GM20431 (cell line): ENCODE results near the gene TMEM121.

Experiments
- in situ Hi-C: fragments of 300-500 bp; cut with MseI, MboI; formaldehyde crosslinking; loops from one replicate; pipeline ENCODE4 v1.15.0; 2020; ENCODE audit warnings: low sequenced_read_pairs; ENCODE audit not compliant: unreplicated experiment

TMEM121 gene

DNA sequence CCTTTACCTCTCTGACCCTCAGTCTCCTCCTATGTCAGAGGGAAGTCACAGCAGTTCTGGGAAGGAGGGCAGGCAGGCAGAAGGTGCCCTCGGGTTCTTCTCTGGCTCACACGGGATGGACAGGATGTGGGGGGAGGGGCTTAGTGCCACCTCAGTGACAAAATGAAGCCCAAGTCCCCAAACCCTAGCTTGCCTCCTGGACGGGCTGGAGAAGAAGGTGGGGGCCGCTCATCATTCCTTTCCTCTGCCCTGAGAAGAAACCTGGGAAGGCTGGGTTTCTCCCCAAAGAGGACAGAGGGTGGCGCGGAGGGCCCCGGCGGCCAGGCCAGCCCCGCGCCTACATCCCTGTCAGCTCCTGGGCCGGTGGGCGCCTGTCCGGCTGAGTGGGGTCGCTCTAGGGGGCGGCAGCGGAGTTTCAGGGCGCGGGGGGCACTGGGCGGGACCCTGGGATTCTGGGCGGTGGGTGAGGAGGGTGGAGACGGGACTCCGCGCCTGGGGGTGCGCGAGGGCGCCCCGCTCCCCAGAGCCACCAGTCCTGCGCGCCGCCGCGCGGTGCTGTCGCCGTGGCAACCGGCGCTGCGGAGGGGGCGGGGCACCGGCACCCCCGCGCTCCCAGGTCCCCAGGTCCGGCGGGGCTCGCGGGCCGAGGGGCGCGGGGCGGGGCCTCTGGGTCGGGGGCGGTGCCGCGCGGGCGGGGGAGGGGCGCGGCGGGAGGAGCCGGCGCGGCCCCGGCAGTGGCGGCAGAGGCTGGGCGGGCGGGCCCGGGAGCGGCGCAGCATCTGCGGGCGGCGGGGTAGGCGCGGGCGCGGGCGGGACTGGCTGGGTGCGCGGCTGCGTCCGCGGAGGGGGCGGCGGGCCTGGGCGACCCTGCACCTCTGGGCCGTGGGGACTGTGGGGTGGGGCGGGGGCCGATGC, at the start of gene TMEM121:
TMEM121 (plus strand) TSS at position 723 of the 915 bp plus-strand sequence. CDS start 2,252 bp downstream, outside the sequence.
- in situ Hi-C loops: loop anchor here (25.0 kb wide), 3 partner anchors 136 to 611 kb away; no protein-coding TSS in a partner anchor

DNA sequence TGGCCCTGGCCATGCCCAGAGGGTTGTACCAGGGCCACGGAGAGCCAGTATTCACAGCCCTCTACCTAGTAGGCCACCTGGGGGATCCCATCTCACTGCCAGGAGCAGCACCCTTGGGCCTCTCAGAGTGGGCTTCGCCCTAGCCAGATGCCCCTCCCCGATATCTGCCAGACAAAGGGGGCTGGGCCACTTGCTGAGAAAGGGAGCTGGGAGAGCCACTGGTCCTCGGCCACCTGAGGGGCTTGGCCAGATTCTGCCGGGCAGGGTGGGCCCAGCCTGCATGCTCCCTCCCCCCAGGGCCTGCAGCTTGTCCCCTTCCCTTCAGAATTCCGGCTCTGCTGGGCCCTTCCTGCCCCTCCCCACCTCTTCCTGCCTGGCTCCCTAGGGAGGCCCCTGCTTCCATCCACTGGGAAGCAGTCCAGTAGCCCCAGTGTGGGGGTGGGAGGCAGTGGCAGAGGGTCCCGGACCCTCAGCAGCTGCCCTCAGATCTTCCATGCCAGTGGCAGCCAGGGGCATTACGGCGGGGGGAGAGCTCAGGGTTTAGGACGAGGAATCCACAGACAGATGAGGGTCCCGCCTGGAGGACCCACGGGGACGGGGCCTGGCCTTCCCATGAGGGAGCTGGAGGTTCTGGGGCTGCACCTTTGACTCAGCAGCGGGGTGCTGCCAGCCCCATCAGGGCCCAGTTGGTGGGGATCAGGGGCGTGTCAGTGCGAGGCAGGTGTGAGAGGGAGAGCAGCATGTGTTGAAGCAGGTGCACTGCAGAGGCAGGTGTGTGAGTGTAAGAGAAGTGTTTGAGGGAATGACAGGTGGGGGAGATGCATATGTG, 49.3 kb upstream of the TMEM121 start:
- in situ Hi-C loops: no loop called here

DNA sequence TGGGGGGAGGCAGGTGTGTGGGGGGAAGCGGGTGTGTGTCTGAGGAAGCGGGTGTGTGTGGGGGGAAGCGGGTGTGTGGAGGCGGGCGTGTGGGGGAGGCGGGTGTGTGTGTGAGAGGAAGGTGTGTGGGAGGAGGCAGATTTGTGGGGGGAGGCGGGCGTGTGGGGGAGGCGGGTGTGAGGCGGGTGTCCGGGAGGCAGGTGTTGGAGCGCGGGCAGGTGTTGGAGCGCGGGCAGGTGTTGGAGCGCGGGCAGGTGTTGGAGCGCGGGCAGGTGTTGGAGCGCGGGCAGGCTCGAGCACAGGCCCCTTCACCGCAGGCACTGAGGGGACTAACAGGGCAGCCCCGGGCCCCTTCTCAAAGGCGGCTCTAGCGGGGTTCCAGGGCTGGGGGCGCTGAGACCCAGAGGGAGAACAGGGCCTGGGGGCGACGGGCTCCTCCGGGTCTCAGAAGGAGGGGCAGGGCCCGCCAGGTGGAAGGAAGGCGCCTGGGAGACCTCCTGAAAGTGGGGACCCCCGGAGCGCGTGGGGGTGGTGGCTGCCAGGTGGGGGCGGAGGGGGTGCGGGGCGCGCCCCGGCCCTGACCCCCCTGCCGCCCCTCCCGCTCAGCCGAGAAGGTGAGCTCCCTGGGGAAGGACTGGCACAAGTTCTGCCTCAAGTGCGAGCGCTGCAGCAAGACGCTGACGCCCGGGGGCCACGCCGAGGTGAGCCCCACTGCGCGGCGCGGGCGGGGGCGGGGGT, 48.6 kb upstream of the TMEM121 start:
- in situ Hi-C loops: no loop called here

DNA sequence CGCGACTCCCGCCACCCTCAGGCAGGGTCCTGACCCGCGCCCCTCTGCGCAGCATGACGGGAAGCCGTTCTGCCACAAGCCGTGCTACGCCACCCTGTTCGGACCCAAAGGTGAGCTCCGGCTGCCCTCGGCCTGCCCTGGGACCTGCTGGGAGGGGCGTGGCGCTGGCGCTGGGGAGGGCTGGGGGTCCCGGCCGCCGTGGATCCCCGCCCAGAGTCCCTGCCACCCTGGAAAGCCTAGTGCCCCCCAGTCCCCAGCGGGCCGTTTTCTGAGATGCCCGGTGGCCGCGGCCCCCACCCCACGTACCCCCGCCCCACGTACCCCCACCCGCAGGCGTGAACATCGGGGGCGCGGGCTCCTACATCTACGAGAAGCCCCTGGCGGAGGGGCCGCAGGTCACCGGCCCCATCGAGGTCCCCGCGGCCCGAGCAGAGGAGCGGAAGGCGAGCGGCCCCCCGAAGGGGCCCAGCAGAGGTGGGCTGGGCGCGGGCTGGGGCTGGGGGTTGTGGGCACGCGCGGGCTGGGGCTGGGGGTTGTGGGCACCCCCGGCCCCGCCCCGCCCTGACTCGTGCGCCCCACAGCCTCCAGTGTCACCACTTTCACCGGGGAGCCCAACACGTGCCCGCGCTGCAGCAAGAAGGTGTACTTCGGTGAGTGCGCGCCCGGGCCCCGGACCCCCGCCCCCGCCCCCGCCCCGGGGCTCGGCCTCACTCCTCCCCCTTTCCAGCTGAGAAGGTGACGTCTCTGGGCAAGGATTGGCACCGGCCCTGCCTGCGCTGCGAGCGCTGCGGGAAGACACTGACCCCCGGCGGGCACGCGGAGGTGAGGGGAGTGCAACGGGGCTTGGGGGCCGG, 47.8 kb upstream of the TMEM121 start:
- in situ Hi-C loops: no loop called here

DNA sequence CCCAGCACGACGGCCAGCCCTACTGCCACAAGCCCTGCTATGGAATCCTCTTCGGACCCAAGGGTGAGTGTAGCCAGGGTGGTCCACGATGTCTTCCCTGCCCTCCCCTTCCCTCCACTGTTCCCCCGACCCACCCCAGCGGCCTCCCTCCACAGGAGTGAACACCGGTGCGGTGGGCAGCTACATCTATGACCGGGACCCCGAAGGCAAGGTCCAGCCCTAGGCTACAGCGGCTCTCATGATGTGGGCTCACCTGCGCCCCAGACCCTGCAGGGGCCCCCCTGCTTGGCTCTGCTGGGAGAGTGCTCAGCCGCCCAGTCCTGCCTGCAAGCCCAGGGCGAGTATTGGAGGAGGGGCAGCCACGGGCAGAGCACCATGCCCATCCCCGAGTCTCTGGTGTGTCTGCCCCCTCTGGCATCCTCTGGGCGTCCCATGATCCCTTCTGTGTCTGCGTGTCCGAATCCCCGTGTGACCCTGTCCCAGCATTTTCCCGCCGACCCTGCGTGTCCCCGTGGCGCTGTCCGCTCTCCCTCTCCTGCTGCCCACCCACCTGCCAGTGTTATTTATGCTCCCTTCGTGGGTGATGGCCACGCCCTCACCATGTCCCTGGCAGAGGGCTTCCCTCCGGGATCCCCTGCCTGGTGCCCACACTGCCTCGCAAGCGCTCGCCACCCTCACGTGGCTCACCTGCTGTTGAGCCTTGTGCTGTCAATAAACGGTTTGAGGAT, 46.8 kb upstream of the TMEM121 start:
- in situ Hi-C loops: no loop called here

DNA sequence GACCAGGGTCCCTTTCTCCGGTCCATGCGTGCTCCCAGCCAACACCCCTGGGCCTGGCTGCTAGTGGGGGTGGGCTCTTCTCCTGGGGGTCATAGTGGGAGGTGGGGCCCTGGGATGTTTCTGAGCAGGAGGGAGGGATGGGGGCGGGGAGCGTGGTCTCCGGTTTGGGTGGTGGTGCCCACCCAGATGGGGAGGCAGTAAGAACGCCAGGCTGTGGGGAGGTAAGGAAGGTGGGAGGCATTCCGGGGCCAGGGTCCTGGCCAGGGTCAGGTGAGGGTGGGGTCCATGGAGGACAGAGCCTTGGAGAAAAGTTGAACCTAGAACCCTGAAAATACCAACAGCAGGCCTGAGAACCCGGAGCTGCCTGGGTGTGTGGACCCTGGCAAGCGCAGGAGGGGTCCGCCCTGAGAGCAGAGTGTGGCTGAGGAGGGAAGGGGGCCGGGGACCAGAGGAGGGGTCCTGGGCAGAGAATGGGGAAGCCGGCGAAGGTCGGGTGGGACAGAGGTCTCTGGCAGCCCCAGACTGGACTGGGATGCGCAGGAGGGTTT, 46.1 kb upstream of the TMEM121 start:
- in situ Hi-C loops: no loop called here

DNA sequence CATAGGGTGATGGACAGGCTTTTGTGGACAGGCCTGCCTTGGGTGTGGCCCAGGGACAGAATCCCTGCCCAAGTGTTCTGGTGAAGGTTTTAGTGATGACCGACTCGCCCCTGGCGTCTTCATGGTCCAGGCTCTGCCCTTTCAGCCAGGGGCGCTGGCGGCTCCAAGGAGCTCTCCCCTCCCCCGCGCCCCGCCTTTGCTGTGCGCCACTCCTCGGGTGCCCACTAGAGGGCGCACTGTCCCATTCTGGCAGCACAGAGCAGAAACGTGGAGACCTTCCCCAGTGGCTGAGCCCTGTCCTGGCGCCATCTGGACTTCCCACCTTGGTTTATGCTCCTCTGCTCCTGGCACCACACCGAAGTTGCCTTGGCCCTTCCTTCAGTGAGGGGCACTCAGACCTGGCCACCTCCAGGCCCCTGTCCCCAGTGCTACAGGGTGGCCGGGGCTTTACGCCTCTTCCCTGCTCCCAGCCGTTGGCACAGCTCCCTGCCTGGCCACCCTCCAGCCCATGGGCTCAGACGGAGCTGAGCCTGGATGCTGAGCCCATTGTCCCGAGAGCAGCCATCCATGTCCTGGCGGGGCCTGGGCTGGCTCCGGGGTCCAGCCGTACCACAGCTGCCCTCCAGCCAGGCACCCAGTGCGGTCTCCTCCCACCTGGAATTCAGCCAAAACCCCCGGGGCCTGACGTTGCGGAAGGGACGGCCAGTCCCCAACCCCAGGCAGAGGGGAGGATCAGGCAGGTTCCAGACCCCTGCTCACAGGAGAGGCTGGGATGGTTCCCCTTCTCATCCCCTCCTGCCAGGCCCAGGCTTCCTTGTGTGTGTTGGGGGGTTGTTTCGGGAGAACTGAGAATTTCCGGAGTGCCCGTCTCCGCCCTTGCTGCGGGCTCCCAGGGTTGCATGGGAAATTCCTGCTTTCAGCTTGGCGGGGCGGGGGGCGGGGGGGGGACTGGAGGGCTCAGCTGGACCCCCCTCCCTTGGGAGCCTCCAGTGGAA, 45.3 kb upstream of the TMEM121 start:
- in situ Hi-C loops: no loop called here

DNA sequence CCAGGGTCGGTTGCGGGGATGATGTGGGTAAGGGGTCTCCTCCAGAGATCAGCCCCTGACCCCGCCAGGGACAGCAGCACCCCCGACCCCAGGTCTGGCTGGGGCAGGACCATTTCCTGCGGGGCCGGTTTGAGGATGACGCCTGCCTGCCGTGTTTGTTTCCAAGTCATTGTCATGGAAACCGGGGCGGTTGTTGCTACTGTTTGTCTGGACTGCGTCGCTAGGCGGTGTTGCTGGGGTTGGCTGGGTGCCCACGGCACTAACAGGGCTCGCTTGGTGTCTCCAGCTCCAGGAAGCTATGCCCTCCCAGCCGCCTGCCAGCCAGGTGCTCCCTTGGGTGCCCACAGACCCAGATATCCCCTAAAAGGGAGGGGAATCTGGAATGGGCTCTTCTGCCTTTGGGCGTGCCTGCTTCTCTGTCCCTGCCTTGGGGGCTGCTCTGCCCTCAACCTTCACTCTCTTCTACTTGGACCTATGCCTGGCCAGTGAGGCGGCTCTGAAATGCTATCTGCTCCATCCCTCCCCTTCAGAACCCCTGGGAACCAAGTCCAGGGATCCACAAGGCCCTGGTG, 44.4 kb upstream of the TMEM121 start:
- in situ Hi-C loops: no loop called here

DNA sequence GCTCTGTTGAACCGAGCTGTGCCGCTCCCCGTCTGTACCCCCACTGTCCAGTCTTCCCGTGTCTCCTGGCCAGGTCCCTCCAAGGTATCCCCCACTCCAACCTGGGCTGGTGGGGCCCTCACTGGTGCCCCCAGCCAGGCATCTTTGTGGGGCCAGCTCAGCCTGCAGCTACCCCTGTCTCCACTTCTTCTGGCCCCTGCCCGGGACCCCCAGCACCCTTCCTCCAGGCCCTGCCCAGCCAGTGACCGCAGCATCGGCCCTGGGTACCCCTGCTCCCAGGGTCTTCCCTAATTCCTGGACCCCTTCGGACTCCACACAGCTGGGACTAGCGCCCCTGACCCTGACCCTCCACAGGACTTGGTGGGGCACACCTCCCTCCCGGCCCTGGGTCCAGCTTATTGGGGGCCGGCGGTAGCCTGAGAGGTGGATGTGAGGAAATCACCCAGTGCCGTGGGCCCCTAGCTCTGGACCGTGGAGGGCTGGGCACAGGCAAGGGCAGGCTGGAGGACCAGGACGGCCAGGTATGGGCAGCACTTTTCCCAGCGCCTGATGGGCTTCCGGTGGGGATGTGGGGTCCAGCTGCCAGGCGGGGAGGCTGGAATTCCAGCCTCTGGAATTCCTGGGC, 43.8 kb upstream of the TMEM121 start:
- in situ Hi-C loops: no loop called here

DNA sequence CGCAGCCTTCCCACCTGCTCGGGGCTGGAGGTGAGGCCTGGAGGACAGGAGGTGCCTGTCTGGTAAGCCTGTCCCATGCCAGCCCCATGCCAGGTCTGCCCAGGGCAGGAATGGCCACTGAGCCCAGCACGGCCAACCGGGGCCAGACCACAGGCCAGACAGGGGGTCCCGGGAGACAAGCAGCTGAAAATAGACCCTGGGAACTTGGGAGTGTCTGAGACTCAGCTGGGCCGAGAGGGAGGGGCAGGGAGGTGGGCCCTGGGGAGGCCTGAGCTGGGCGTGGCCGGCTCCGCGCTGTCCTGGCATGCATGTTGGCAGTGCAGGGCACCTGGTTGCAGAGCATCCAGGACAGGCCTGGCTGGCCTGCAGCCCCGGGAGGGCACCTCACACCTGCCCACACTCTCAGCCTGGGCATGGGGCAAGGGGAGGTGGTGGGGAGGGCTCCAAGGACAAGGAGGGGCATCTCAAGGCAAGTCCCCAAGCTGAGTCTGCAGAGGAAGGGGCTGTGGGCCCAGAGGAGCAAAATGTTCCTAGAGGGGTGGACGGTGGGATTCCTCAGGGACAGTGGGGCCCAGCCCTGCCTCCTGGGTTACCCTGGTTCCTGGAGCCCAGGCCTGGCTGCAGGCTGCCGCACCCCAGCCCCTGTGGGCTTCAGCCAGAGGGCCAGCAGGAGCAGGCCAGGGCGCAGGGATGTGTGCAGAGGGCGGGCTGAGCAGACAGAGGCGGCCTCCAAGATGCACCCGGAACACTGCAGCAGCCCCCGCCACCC, 42.9 kb upstream of the TMEM121 start:
- in situ Hi-C loops: no loop called here

DNA sequence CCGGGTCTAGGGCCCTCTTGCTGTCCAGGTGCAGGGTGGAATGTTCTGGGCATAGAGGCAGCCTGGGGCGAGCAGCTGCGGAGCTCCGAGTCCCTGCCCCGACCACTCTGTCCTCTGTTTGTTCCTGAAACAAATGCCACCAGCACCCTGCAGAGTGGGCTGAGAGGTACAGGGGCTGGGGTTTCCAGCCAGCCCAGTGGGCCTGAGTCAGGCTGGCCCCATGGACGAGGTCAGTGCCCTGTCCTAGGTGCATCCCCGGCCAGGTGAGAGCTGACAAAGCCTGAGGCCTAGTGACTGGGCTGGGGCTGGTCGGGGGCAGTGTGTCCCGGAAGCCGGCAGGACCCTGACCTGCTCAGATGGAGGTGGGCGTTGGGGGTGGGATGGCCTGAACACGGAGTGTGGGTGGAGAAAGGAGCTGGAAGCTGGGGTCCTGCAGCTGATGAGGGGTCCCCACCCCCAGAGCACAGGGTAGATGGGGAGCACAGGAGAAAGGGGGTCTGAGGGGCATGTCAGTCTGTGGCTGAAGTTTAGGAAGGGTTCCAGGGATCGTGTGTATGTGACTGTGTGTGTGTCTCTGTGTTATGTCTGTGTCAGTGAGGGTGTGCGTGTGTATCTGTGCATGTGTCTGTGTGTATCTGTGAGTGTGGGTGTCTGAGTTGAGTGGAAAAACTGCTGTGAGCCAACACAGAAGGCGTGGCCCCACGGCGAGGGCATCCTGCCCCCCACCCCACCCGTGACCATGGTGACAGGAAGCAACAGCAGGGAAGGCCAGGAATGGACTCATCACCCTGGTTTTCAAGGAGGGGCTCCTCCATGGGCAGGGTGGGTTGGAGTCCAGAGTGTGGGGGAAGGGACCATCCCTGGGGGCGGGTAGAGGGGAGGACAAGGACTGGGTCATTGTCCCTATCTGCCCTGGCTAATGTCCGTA, 42.0 kb upstream of the TMEM121 start:
- in situ Hi-C loops: no loop called here

DNA sequence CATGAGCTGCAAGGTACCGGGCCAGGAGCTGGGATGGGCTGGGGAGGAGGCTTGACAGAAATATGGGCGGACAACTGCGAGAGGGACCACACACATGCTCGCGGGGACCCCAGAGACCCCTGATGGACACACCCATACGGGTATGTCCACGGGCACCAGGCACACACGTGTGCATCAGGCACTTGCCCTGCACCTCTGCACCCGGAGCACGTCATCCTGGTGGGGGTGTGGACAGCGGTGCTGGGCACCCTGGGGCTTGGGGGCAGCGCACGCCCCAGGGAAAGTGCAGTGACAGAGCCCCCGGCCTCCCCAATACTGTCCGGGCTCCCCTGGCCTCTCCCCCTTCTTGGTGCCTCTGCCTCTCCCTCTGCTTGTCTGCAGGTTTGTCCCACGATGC, 41.4 kb upstream of the TMEM121 start:
- in situ Hi-C loops: no loop called here

DNA sequence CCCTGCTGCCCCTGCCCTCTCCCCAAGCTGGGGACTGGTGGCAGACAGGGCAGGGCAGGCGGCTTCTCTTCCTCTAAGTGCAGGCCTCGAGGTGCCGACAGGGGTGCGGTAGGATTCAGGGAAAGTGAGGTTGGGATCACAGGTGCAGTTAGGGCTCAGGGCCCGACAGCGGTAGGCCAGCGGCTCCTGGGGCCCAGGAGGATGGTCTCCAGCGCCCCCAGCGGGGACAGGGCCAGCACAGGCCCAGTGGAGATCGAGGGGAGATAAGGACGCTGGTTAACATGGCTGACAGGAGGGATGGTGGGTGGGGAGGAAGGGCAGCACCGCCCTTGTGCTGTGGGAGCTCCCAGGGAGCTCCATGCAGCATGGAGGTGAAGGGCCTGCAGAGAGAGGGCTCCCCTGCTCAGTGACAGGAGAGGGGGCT, 40.6 kb upstream of the TMEM121 start:
- in situ Hi-C loops: no loop called here

DNA sequence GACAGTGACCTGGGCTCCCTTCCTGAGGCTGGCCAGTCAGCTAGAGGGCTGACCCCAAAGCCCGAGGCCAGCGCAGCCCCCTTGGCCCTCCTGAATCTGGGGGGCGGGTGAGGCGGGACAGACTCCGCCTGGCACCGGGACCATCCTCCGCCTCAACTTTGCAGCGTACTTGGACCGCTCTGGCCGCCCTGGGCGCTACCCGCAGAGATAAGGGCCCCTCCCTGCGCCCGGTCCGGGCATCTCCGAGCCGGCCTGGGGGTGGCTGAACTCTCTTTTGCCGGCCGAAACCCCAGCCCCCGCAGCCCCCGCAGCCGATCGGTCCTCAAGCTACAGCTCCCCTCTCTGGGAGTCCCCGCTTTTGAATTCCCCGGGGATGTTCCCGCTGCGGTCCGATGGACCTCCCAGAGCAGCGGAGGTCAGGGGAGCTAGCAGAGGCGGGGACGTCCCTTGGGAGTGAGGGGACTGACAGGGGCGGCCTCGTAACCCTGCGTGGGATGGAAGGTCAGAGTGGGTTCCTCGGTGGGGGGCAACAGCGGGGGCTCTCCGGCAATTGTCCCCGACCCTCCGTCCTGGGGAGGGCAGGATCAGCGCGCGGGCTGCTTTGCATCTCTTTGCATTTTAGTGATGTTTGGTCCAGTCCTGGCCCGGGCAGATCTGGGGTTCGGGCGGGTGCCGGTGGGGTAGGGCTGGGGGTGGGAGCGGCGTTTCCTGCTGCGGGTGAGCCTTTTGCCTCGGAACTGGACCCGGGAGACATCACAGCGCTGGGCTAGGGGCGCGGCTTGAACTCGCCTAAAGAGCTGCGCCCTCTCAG, 40.0 kb upstream of the TMEM121 start, which contains the start of gene CRIP1:
CRIP1 (plus strand) TSS at position 724 of the 811 bp plus-strand sequence. CDS start 374 bp downstream, outside the sequence.
- in situ Hi-C loops: no loop called here
